Calu3 (cell line): ENCODE results near the gene GNA14. TPM values are rescaled to one million over a fixed set of nuclear protein-coding genes. Genes with fewer than 3 reads are reported as not detected.

Experiments used
- BruUV-seq: library from RNA; stranded (reverse); fragments of 400-500 nt; replicated peaks from 2 replicates; lab custom pipeline; 2021; lab: Mats Ljungman, UMichigan
- CTCF ChIA-PET: fragments of 300-600 bp; sonication (Branson Sonifier 250); formaldehyde crosslinking; loops from one replicate; lab custom pipeline; 2022; ENCODE audit warnings: antibody characterized with exemption; lab: Charles Lee
- DNase-seq: peaks from one replicate; pipeline ENCODE4 v3.0.0; 2022
- H3K27ac Mint-ChIP-seq: one replicate; pipeline ENCODE4 v1.8.0; 2022; ENCODE audit warnings: mixed read lengths; ENCODE audit not compliant: unreplicated experiment
- H3K27me3 Mint-ChIP-seq: one replicate; pipeline ENCODE4 v1.8.0; 2022; ENCODE audit warnings: mixed read lengths; ENCODE audit not compliant: unreplicated experiment
- H3K36me3 Mint-ChIP-seq: one replicate; pipeline ENCODE4 v1.8.0; 2022; ENCODE audit warnings: mild to moderate bottlenecking, moderate library complexity, mixed read lengths; ENCODE audit not compliant: insufficient read depth, unreplicated experiment
- H3K4me1 Mint-ChIP-seq: one replicate; pipeline ENCODE4 v1.8.0; 2022; ENCODE audit warnings: mild to moderate bottlenecking, low read depth, mixed read lengths; ENCODE audit not compliant: unreplicated experiment
- H3K4me3 Mint-ChIP-seq: one replicate; pipeline ENCODE4 v1.8.0; 2022; ENCODE audit warnings: mild to moderate bottlenecking, low read depth, moderate library complexity, mixed read lengths; ENCODE audit not compliant: unreplicated experiment
- H3K9me3 Mint-ChIP-seq: one replicate; pipeline ENCODE4 v1.8.0; 2022; ENCODE audit warnings: low read depth, mixed read lengths; ENCODE audit not compliant: unreplicated experiment
- intact Hi-C: fragments of 100-400 bp; cut with micrococcal nuclease; formaldehyde crosslinking; loops from one replicate; pipeline ENCODE4 v1.10.0; 2022; ENCODE audit not compliant: unreplicated experiment
- total RNA-seq: library from RNA; stranded (reverse); gene quantifications from 2 replicates; pipeline ENCODE4 v1.2.3, GENCODE V29; 2022
- TF ChIP-seq, protein P1 (sequence below): fragments of 200-600 bp; IDR thresholded peaks from one replicate; pipeline ENCODE4 v1.8.0; 2022; ENCODE audit warnings: antibody characterized with exemption; ENCODE audit not compliant: unreplicated experiment

Gene GNA14
- total RNA-seq, 1 experiment from 2014 or later = not detected

GRCh38 chr9:77533671-77534070, 114.5 kb downstream of the GNA14 start:
- TF ChIP-seq, protein P1, sequence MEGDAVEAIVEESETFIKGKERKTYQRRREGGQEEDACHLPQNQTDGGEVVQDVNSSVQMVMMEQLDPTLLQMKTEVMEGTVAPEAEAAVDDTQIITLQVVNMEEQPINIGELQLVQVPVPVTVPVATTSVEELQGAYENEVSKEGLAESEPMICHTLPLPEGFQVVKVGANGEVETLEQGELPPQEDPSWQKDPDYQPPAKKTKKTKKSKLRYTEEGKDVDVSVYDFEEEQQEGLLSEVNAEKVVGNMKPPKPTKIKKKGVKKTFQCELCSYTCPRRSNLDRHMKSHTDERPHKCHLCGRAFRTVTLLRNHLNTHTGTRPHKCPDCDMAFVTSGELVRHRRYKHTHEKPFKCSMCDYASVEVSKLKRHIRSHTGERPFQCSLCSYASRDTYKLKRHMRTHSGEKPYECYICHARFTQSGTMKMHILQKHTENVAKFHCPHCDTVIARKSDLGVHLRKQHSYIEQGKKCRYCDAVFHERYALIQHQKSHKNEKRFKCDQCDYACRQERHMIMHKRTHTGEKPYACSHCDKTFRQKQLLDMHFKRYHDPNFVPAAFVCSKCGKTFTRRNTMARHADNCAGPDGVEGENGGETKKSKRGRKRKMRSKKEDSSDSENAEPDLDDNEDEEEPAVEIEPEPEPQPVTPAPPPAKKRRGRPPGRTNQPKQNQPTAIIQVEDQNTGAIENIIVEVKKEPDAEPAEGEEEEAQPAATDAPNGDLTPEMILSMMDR = no peak
- peaks cover 14% of the 10 kb centered on the region for H3K27me3 Mint-ChIP-seq
- no peaks in the 10 kb centered on the region for H3K4me1 Mint-ChIP-seq
- DNase-seq = no peak
- CTCF ChIA-PET = no interaction called here
- no peak overlapping the region for H3K4me3 Mint-ChIP-seq
- no peak overlapping the region for H3K27ac Mint-ChIP-seq
- H3K9me3 Mint-ChIP-seq = no peaks in the 10 kb centered on the region
- intact Hi-C loops = no loop called here
- BruUV-seq = no TSS peak
- H3K36me3 Mint-ChIP-seq = no peaks in the 10 kb centered on the region

DNA sequence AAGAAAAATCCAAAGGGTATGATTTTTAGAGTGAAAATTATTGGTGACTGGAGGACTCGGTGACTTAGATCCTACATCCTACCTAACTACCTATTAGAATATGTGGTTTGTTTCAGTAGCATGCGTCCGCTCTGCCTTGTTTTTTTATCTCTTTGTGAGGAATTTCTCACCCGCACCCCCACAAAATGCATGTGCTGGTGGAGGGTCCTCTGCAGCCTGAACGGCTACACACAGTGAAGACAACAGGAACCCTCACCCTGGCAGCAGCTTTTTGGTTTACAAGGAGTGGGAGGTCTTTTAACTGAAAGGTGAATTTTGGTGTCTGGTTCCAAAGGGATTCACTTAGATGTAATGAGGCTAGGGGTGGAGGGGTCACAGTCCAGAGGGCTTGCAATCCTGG, 115.5 kb downstream of the GNA14 start:
- TF ChIP-seq, protein P1 = no peak
- Mint-ChIP-seq H3K27ac (no peak overlapping the region), H3K9me3 (no peaks in the 10 kb centered on the region), H3K36me3 (no peaks in the 10 kb centered on the region), H3K27me3 (peaks cover 14% of the 10 kb centered on the region), H3K4me3 (no peak overlapping the region), H3K4me1 (no peaks in the 10 kb centered on the region)
- CTCF ChIA-PET = no interaction called here
- BruUV-seq = no TSS peak
- no peak for DNase-seq
- intact Hi-C loops = no loop called here

DNA sequence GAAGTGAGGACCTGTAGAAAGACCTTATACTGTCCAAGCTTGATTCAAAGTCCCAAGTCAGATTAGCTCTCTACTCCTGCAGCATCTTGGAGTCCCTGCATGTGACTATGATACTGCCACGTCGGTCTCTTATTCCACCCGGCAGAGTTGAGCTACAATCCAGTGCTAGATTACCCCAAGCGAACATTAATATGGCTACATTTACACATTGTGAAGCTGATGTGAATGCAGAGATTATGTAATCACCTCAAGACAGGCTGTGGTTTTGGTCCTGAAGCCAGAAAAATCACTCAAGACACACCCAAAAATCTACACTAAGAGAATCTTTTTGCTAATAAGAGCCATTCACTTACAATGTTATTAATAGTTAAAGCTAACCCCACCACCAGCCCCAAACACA, 116.7 kb downstream of the GNA14 start:
- CTCF ChIA-PET = no interaction called here
- no peak for DNase-seq
- H3K9me3 Mint-ChIP-seq = no peaks in the 10 kb centered on the region
- H3K27ac Mint-ChIP-seq = no peak overlapping the region
- H3K36me3 Mint-ChIP-seq = no peaks in the 10 kb centered on the region
- no peak overlapping the region for H3K4me3 Mint-ChIP-seq
- TF ChIP-seq, protein P1 = no peak
- intact Hi-C loops = no loop called here
- no TSS peak for BruUV-seq
- peaks cover 14% of the 10 kb centered on the region for H3K27me3 Mint-ChIP-seq
- H3K4me1 Mint-ChIP-seq = no peaks in the 10 kb centered on the region

GRCh38 chr9:77523891-77524290, 124.2 kb downstream of the GNA14 start:
- BruUV-seq = no TSS peak

More at GRCh38 chr9:77523891-77524290, 124.2 kb downstream of the GNA14 start:
- DNase-seq = no peak
- CTCF ChIA-PET = no interaction called here
- Mint-ChIP-seq H3K4me3 (no peak overlapping the region), H3K27me3 (no peaks in the 10 kb centered on the region), H3K36me3 (no peaks in the 10 kb centered on the region), H3K4me1 (no peaks in the 10 kb centered on the region), H3K27ac (no peak overlapping the region), H3K9me3 (no peaks in the 10 kb centered on the region)
- TF ChIP-seq, protein P1 = no peak
- intact Hi-C loops = no loop called here
